Measurements from ENCODE around the gene MSANTD2. TPM values are rescaled to one million over a fixed set of nuclear protein-coding genes. Genes with fewer than 3 reads are reported as not detected.

The MSANTD2 gene
- total and polyA plus RNA-seq, 2 donors (not counting 1 experiment from before 2014, with no cell fraction given) = 11.1 to 26.8 TPM

- CTCF ChIA-PET = interaction anchor here (0.8 to 1.3 kb wide), 6 partner anchors 11 to 111 kb away, joined by 3 to 4 read pairs (median 3); no protein-coding TSS in a partner anchor
- TF ChIP-seq EZH2 (IDR thresholded peaks at IDR 0.05; ENCODE audit: borderline replicate concordance, insufficient read depth, low read depth, low read length, poor library complexity, severe bottlenecking) (no peak), CTCF (IDR thresholded peaks at IDR 0.05) (no peak)
These were observed 20.6 kb downstream of the MSANTD2 start for GRCh38 chr11:124779568-124779967.

DNA sequence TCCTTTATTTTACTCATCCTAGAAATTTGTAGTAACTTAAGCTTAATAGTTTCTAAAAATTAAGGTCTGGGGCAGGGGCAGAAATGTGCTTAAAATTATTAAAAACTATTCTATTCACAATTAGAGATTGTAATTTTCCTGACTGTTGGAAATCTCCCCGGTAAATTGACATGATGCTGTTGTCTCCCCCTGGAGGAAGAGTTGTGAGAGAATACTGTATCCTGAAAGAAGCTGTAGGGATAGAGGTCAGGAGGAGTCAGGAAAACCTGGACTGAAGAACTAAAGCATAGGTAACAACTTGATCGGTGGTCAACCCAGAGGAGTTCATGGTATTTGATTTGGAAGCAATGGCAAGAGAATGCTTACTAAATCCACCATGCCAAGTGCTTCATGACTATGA lies 21.9 kb downstream of the MSANTD2 start:
- Mint-ChIP-seq H3K27ac (no peak overlapping the region), H3K9me3 (ENCODE audit: insufficient read depth) (no peaks in the 10 kb centered on the region), H3K4me1 (peaks cover 15% of the 10 kb centered on the region), H3K27me3 (no peaks in the 10 kb centered on the region), H3K4me3 (no peak overlapping the region)
- TF ChIP-seq CTCF (IDR thresholded peaks at IDR 0.05) (no peak), EZH2 (IDR thresholded peaks at IDR 0.05; ENCODE audit: borderline replicate concordance, insufficient read depth, low read depth, low read length, poor library complexity, severe bottlenecking) (no peak)
- H4K20me1 ChIP-seq (ENCODE audit: control insufficient read depth, insufficient read depth, low read length, poor library complexity, severe bottlenecking) = no peaks in the 10 kb centered on the region
- no peak overlapping the region for H3K27ac ChIP-seq (ENCODE audit: low read length in 2 of 2)
- no peak overlapping the region for H3K9ac ChIP-seq (ENCODE audit: low read length)
- intact Hi-C loops (cut with micrococcal nuclease) = no loop called here
- DNase-seq (no peak), ATAC-seq (ENCODE audit: low read depth) (no peak)
- H3K27me3 ChIP-seq (replicated peaks in 1 of 4; ENCODE audit: control extremely low read depth in 1 of 4, control insufficient read depth in 3 of 4, insufficient read depth in 4 of 4, low read length in 3 of 4) = no peaks in the 10 kb centered on the region
- peaks cover 0 to 4% of the 10 kb centered on the region in 2 experiments for H3K36me3 ChIP-seq (replicated peaks in 1 of 2; ENCODE audit: control extremely low read depth in 1 of 2, control insufficient read depth in 1 of 2, extremely low read depth in 1 of 2, insufficient read depth in 2 of 2, low read length in 1 of 2)
- CTCF ChIA-PET = interaction anchor here (0.8 to 1.3 kb wide), 3 partner anchors 15 to 60 kb away, joined by 3 to 4 read pairs (median 3); no protein-coding TSS in a partner anchor
- peaks cover 9% of the 10 kb centered on the region for H3K79me2 ChIP-seq (ENCODE audit: control insufficient read depth, insufficient read depth, low read length)
- H3K4me2 ChIP-seq (replicated peaks; ENCODE audit: low read depth, low read length, poor library complexity, severe bottlenecking) = no peak overlapping the region
- no peaks in the 10 kb centered on the region for H3K9me3 ChIP-seq (ENCODE audit: control extremely low read depth in 1 of 3, control insufficient read depth in 2 of 3, insufficient read depth in 1 of 3, low read length in 2 of 3)
- POLR2A ChIA-PET = no interaction called here
- H3K4me1 ChIP-seq (ENCODE audit: control insufficient read depth in 2 of 2, insufficient read depth in 2 of 2, low read length in 2 of 2) = no peaks in the 10 kb centered on the region
- WGBS (ENCODE audit: insufficient coverage) = 86% methylated on average over 1 of the region's 2 CpGs
- H2AFZ ChIP-seq (ENCODE audit: insufficient read depth, low read depth, low read length, poor library complexity, severe bottlenecking) = no peak overlapping the region
- H3K4me3 ChIP-seq (ENCODE audit: control extremely low read depth in 1 of 5, extremely low read depth in 1 of 5, insufficient read depth in 1 of 5, low read depth in 2 of 5, low read length in 4 of 5) = no peak overlapping the region

More at GRCh38 chr11:124779568-124779967, 20.6 kb downstream of the MSANTD2 start:
- Mint-ChIP-seq H3K9me3 (ENCODE audit: insufficient read depth) (no peaks in the 10 kb centered on the region), H3K27me3 (no peaks in the 10 kb centered on the region), H3K4me3 (no peak overlapping the region), H3K27ac (no peak overlapping the region), H3K4me1 (peaks cover 15% of the 10 kb centered on the region)
- H4K20me1 ChIP-seq (ENCODE audit: control insufficient read depth, insufficient read depth, low read length, poor library complexity, severe bottlenecking) = peaks cover 2% of the 10 kb centered on the region
- no peaks in the 10 kb centered on the region for H3K9me3 ChIP-seq (ENCODE audit: control extremely low read depth in 1 of 3, control insufficient read depth in 2 of 3, insufficient read depth in 1 of 3, low read length in 2 of 3)
- no peak for ATAC-seq (ENCODE audit: low read depth)
- no CpG with 5 or more reads among the region's 1 CpG for WGBS (ENCODE audit: insufficient coverage)
- H3K4me2 ChIP-seq (replicated peaks; ENCODE audit: low read depth, low read length, poor library complexity, severe bottlenecking) = no peak overlapping the region
- no peaks in the 10 kb centered on the region for H3K4me1 ChIP-seq (ENCODE audit: control insufficient read depth in 2 of 2, insufficient read depth in 2 of 2, low read length in 2 of 2)
- H3K9ac ChIP-seq (ENCODE audit: low read length) = no peak overlapping the region
- POLR2A ChIA-PET = no interaction called here
- no peaks in the 10 kb centered on the region for H3K36me3 ChIP-seq (replicated peaks in 1 of 2; ENCODE audit: control extremely low read depth in 1 of 2, control insufficient read depth in 1 of 2, extremely low read depth in 1 of 2, insufficient read depth in 2 of 2, low read length in 1 of 2)
- H3K79me2 ChIP-seq (ENCODE audit: control insufficient read depth, insufficient read depth, low read length) = peaks cover 13% of the 10 kb centered on the region
- H2AFZ ChIP-seq (ENCODE audit: insufficient read depth, low read depth, low read length, poor library complexity, severe bottlenecking) = no peak overlapping the region
- no peak overlapping the region for H3K4me3 ChIP-seq (ENCODE audit: control extremely low read depth in 1 of 5, extremely low read depth in 1 of 5, insufficient read depth in 1 of 5, low read depth in 2 of 5, low read length in 4 of 5)
- DNase-seq = no peak
- no peak overlapping the region for H3K27ac ChIP-seq (ENCODE audit: low read length in 2 of 2)
- no peaks in the 10 kb centered on the region for H3K27me3 ChIP-seq (replicated peaks in 1 of 4; ENCODE audit: control extremely low read depth in 1 of 4, control insufficient read depth in 3 of 4, insufficient read depth in 4 of 4, low read length in 3 of 4)
- intact Hi-C loops (cut with micrococcal nuclease) = no loop called here

Measured in B cell (primary cell).